ENCODE measurements around the gene ERAL1. TPM values are rescaled to one million over a fixed set of nuclear protein-coding genes. Genes with fewer than 3 reads are reported as not detected.

The ERAL1 gene
- total and polyA plus RNA-seq, 2 experiments from 2014 or later: 77.1 to 121 TPM

DNA sequence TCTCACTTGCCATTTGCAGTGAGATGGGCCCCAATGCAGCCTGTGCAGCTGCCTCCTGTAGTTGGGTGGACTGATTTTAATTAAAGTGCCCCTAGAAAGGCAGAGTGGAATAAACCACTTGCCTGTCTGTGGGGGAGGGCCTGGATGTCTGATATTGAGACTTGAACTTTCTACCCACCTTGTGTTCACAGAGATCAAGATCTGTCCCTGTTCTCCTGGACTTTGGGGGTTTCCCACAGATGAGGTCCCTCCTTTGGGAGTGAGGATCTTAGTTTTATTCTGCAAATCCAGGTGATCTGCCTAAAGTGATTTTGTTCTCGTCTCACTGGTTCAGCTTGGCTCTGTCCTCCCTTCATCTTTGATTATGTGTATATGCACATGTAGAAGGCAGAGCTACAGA lies 55.7 kb downstream of the ERAL1 start (continued):
- TF ChIP-seq, protein P1, sequence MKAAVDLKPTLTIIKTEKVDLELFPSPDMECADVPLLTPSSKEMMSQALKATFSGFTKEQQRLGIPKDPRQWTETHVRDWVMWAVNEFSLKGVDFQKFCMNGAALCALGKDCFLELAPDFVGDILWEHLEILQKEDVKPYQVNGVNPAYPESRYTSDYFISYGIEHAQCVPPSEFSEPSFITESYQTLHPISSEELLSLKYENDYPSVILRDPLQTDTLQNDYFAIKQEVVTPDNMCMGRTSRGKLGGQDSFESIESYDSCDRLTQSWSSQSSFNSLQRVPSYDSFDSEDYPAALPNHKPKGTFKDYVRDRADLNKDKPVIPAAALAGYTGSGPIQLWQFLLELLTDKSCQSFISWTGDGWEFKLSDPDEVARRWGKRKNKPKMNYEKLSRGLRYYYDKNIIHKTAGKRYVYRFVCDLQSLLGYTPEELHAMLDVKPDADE (IDR thresholded peaks at IDR 0.05): no peak
- no peak for TF ChIP-seq ZNF462 (CRISPR knock-in tag; IDR thresholded peaks at IDR 0.05)
- TF ChIP-seq EZH2phosphoT487 (IDR thresholded peaks at IDR 0.05; ENCODE audit: unreplicated experiment): no peak

MicroRNA genes within 50 kb of the gene (microRNA counts, 767-probe panel; counts per million panel counts)
- microRNA hsa-miR-144-3p (9,138 counts per million, percentile 64 among the panel's probes with 10 or more counts), microRNA hsa-miR-451a (not detected)

Small RNA genes within 50 kb of the gene (microRNA-seq; reads per million reads assigned to microRNA genes)
- not detected for gene MIR451B

Small RNA genes within 50 kb of the gene (small RNA-seq; reads per million reads assigned to genes)
- gene RF00019 (ENCODE audit: low replicate concordance): not detected

Other genes with a start within 250 kb of the ERAL1 start
- gene RSKR, start 240.8 kb upstream of the ERAL1 start, total RNA-seq (2014; rRNA removed; shearing (Covaris generic)): 38.8 and 41.4 TPM in 2 replicates
- gene RSKR, start 240.8 kb upstream of the ERAL1 start, polyA plus RNA-seq (2016; fragmentation: Nextera tagmentation; extraction: Ambion mirVana): 4.7 and 7.5 TPM in 2 replicates
- gene BLTP2, start 209.9 kb upstream of the ERAL1 start, total RNA-seq (2014; rRNA removed; shearing (Covaris generic)): 166 and 176 TPM in 2 replicates
- gene BLTP2, start 209.9 kb upstream of the ERAL1 start, polyA plus RNA-seq (2016; fragmentation: Nextera tagmentation; extraction: Ambion mirVana): 58.6 and 71.0 TPM in 2 replicates
- 32.5 and 40.6 TPM in 2 replicates for gene SDF2, start 193.1 kb upstream of the ERAL1 start, total RNA-seq (2014; rRNA removed; shearing (Covaris generic))
- 40.9 and 54.6 TPM in 2 replicates for gene SDF2, start 193.1 kb upstream of the ERAL1 start, polyA plus RNA-seq (2016; fragmentation: Nextera tagmentation; extraction: Ambion mirVana)
- gene SUPT6H, start 192.8 kb upstream of the ERAL1 start, total RNA-seq (2014; rRNA removed; shearing (Covaris generic)): 47.1 and 70.7 TPM in 2 replicates
- gene SUPT6H, start 192.8 kb upstream of the ERAL1 start, polyA plus RNA-seq (2016; fragmentation: Nextera tagmentation; extraction: Ambion mirVana): 17.8 and 22.2 TPM in 2 replicates
- gene PROCA1, start 143.1 kb upstream of the ERAL1 start, total RNA-seq (2014; rRNA removed; shearing (Covaris generic)): 10.0 and 11.3 TPM in 2 replicates
- gene PROCA1, start 143.1 kb upstream of the ERAL1 start, polyA plus RNA-seq (2016; fragmentation: Nextera tagmentation; extraction: Ambion mirVana): 14.4 and 14.9 TPM in 2 replicates
- 381 and 394 TPM in 2 replicates for gene RAB34, start 137.1 kb upstream of the ERAL1 start, total RNA-seq (2014; rRNA removed; shearing (Covaris generic))
- 174 and 184 TPM in 2 replicates for gene RAB34, start 137.1 kb upstream of the ERAL1 start, polyA plus RNA-seq (2016; fragmentation: Nextera tagmentation; extraction: Ambion mirVana)
- gene RPL23A, start 135.0 kb upstream of the ERAL1 start, total RNA-seq (2014; rRNA removed; shearing (Covaris generic)): 592 and 656 TPM in 2 replicates
- gene RPL23A, start 135.0 kb upstream of the ERAL1 start, polyA plus RNA-seq (2016; fragmentation: Nextera tagmentation; extraction: Ambion mirVana): 1,994 and 2,198 TPM in 2 replicates
- 16.9 and 26.5 TPM in 2 replicates for gene TLCD1, start 128.8 kb upstream of the ERAL1 start, total RNA-seq (2014; rRNA removed; shearing (Covaris generic))
- 47.0 and 47.7 TPM in 2 replicates for gene TLCD1, start 128.8 kb upstream of the ERAL1 start, polyA plus RNA-seq (2016; fragmentation: Nextera tagmentation; extraction: Ambion mirVana)
- 13.2 and 14.9 TPM in 2 replicates for gene NEK8, start 126.2 kb upstream of the ERAL1 start, total RNA-seq (2014; rRNA removed; shearing (Covaris generic))
- 8.9 and 10.0 TPM in 2 replicates for gene NEK8, start 126.2 kb upstream of the ERAL1 start, polyA plus RNA-seq (2016; fragmentation: Nextera tagmentation; extraction: Ambion mirVana)
- 117 and 152 TPM in 2 replicates for gene TRAF4, start 111.0 kb upstream of the ERAL1 start, total RNA-seq (2014; rRNA removed; shearing (Covaris generic))
- 59.0 and 63.5 TPM in 2 replicates for gene TRAF4, start 111.0 kb upstream of the ERAL1 start, polyA plus RNA-seq (2016; fragmentation: Nextera tagmentation; extraction: Ambion mirVana)
- gene FAM222B, start 12.2 kb upstream of the ERAL1 start, total RNA-seq (2014; rRNA removed; shearing (Covaris generic)): 78.5 and 87.3 TPM in 2 replicates
- 61.8 and 63.7 TPM in 2 replicates for gene FAM222B, start 12.2 kb upstream of the ERAL1 start, polyA plus RNA-seq (2016; fragmentation: Nextera tagmentation; extraction: Ambion mirVana)
- gene FLOT2, start 42.7 kb downstream of the ERAL1 start, total RNA-seq (2014; rRNA removed; shearing (Covaris generic)): 66.1 and 66.3 TPM in 2 replicates
- 49.8 and 51.0 TPM in 2 replicates for gene FLOT2, start 42.7 kb downstream of the ERAL1 start, polyA plus RNA-seq (2016; fragmentation: Nextera tagmentation; extraction: Ambion mirVana)
- 31.3 and 34.2 TPM in 2 replicates for gene DHRS13, start 48.1 kb downstream of the ERAL1 start, total RNA-seq (2014; rRNA removed; shearing (Covaris generic))
- gene DHRS13, start 48.1 kb downstream of the ERAL1 start, polyA plus RNA-seq (2016; fragmentation: Nextera tagmentation; extraction: Ambion mirVana): 5.4 and 7.0 TPM in 2 replicates
- 41.0 and 45.4 TPM in 2 replicates for gene PHF12, start 96.5 kb downstream of the ERAL1 start, total RNA-seq (2014; rRNA removed; shearing (Covaris generic))
- 19.7 and 20.8 TPM in 2 replicates for gene PHF12, start 96.5 kb downstream of the ERAL1 start, polyA plus RNA-seq (2016; fragmentation: Nextera tagmentation; extraction: Ambion mirVana)
- gene SEZ6, start 151.0 kb downstream of the ERAL1 start, total RNA-seq (2014; rRNA removed; shearing (Covaris generic)): 3.1 and 6.5 TPM in 2 replicates
- gene SEZ6, start 151.0 kb downstream of the ERAL1 start, polyA plus RNA-seq (2016; fragmentation: Nextera tagmentation; extraction: Ambion mirVana): 1.0 TPM in 2 replicates
- 34.6 and 42.8 TPM in 2 replicates for gene PIPOX, start 188.1 kb downstream of the ERAL1 start, total RNA-seq (2014; rRNA removed; shearing (Covaris generic))
- 22.2 and 22.6 TPM in 2 replicates for gene PIPOX, start 188.1 kb downstream of the ERAL1 start, polyA plus RNA-seq (2016; fragmentation: Nextera tagmentation; extraction: Ambion mirVana)

Data from GM23338 (cell line).